NCI-H1930 (cell line): ENCODE results near the gene FAM124A.
"Not testable (repeated sequence)": the region's sequence is repeated elsewhere in the genome, so short reads cannot be mapped to it uniquely, and the experiment has no call there.

Source experiments
- DNase-seq, 2 experiments: peaks; one replicate each; lab custom pipeline; 2025; lab: John Stamatoyannopoulos, UW

Gene FAM124A

GRCh38 chr13:51271528-51272085, 49.4 kb downstream of the FAM124A start:
- no peak for DNase-seq

- no peak for DNase-seq
Measured at GRCh38 chr13:51275101-51275500, 52.9 kb downstream of the FAM124A start.

GRCh38 chr13:51276636-51277035, 54.4 kb downstream of the FAM124A start:
- no peak for DNase-seq

GRCh38 chr13:51277928-51278327, 55.7 kb downstream of the FAM124A start:
- DNase-seq = no peak

GRCh38 chr13:51278426-51279130, 56.4 kb downstream of the FAM124A start:
- DNase-seq = no peak

GRCh38 chr13:51280379-51280940, 58.3 kb downstream of the FAM124A start:
- DNase-seq = no peak

GRCh38 chr13:51282322-51282721, 60.1 kb downstream of the FAM124A start:
- no peak for DNase-seq

- DNase-seq = not testable (repeated sequence)
Measured at GRCh38 chr13:51282923-51283322, 60.7 kb downstream of the FAM124A start.

- no peak for DNase-seq
Measured at GRCh38 chr13:51283371-51283770, 61.2 kb downstream of the FAM124A start.

GRCh38 chr13:51284339-51284738, 62.1 kb downstream of the FAM124A start:
- DNase-seq = no peak

GRCh38 chr13:51286135-51287002, 64.2 kb downstream of the FAM124A start:
- DNase-seq = peak; percentile 51 to 71

GRCh38 chr13:51287758-51288157, 65.6 kb downstream of the FAM124A start:
- no peak for DNase-seq

GRCh38 chr13:51288254-51288653, 66.1 kb downstream of the FAM124A start:
- not testable (repeated sequence) for DNase-seq

GRCh38 chr13:51291341-51291740, 69.1 kb downstream of the FAM124A start:
- DNase-seq = no peak

- DNase-seq = no peak
Measured at GRCh38 chr13:51292000-51292565, 69.9 kb downstream of the FAM124A start.

- DNase-seq = no peak
Measured at GRCh38 chr13:51297556-51297955, 75.4 kb downstream of the FAM124A start.

- no peak for DNase-seq
Measured at GRCh38 chr13:51298812-51299211, 76.6 kb downstream of the FAM124A start.

GRCh38 chr13:51303063-51303552, 80.9 kb downstream of the FAM124A start:
- no peak for DNase-seq

GRCh38 chr13:51303882-51304281, 81.7 kb downstream of the FAM124A start:
- DNase-seq = no peak

- no peak for DNase-seq
Measured at GRCh38 chr13:51305271-51305967, 83.2 kb downstream of the FAM124A start.

GRCh38 chr13:51308781-51309180, 86.6 kb downstream of the FAM124A start:
- DNase-seq = no peak
